Activated T-helper 17 cell treated with anti-CD3 and anti-CD28 coated beads, Interleukin-2, amount 50 U/mL, for 72 hours (primary cell): ENCODE results near the gene ATG5. TPM values are rescaled to one million over a fixed set of nuclear protein-coding genes. Genes with fewer than 3 reads are reported as not detected.
A peak's percentile ranks its signal among the peaks of the same experiment; 100 is the strongest.

Source experiments
- ATAC-seq: fragments of 150-1000 bp; cut with Tn5 transposase; replicated peaks from 2 replicates; pipeline ENCODE4 v1.10.0; 2021; ENCODE audit warnings: mild to moderate bottlenecking, moderate library complexity
- H3K27ac Mint-ChIP-seq: one replicate; pipeline ENCODE4 v1.8.0; 2022; ENCODE audit warnings: mixed read lengths
- H3K27me3 Mint-ChIP-seq: one replicate; pipeline ENCODE4 v1.8.0; 2022; ENCODE audit warnings: mixed read lengths
- H3K36me3 Mint-ChIP-seq: one replicate; pipeline ENCODE4 v1.8.0; 2022; ENCODE audit warnings: low read depth, mild to moderate bottlenecking, mixed read lengths
- H3K4me1 Mint-ChIP-seq: one replicate; pipeline ENCODE4 v1.8.0; 2022; ENCODE audit warnings: mixed read lengths
- H3K4me3 Mint-ChIP-seq: one replicate; pipeline ENCODE4 v1.8.0; 2022; ENCODE audit warnings: mild to moderate bottlenecking, mixed read lengths
- H3K9me3 Mint-ChIP-seq: one replicate; pipeline ENCODE4 v1.8.0; 2022; ENCODE audit warnings: mixed read lengths
- total RNA-seq, 2 donors: library from RNA; stranded (reverse); gene quantifications; one replicate each; pipeline ENCODE4 v1.2.3, GENCODE V29; 2022

The ATG5 gene
- total RNA-seq, 2 donors from 2014 or later: 24.3 to 47.4 TPM

DNA sequence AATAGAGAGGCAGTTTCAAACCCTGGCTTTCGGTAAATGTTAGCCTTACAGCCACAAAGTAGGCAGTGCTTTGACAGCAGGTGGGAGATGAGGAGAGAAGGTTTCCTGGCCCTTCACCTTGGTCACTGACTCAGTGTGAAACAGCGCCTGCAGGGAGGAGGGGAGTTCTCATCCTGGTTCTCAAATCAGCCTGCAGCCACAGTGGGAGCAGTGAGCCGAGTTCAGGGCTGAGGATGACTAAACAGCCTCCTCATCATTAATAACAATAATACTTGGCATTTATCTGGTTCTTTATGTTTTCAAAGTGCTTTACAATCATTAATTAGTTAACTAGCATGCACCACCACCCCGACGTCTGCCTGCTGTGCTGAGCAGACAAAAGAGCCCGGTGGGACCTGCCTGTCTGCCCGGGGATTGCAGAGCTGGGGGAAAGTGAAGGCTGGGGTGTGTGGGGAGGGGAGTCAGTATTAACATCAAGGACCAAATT, 179.8 kb downstream of the ATG5 start:
- peak; percentile 64 for ATAC-seq

DNA sequence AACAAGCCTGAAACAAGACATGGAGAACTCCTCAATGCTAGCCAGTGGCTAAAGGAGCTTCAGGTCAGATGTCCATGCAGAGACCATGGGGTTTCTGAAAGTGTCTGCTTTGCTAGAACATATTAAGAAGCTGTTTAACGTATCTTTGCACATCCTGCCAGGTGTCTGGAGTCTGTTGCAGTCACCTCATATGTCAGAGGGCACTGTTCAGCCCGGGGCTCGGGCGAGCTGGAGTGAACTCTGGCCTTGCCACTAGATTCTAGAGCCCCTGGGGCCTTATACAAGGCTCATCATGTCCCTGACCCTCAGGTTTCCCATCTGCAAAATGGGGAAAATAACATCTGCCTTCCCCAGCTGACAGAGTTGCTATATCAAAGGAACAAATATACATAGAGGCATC, 180.4 kb downstream of the ATG5 start:
- Mint-ChIP-seq H3K4me1 (peaks cover 46% of the 10 kb centered on the region), H3K36me3 (no peaks in the 10 kb centered on the region), H3K9me3 (no peaks in the 10 kb centered on the region), H3K27me3 (no peaks in the 10 kb centered on the region), H3K4me3 (peak overlapping the region; percentile 47), H3K27ac (no peak overlapping the region)
- ATAC-seq: no peak

More for the DNA sequence above, 179.8 kb downstream of the ATG5 start:
- Mint-ChIP-seq H3K9me3 (no peaks in the 10 kb centered on the region), H3K4me1 (peaks cover 46% of the 10 kb centered on the region), H3K27me3 (no peaks in the 10 kb centered on the region), H3K4me3 (peak overlapping the region; percentile 47), H3K27ac (no peak overlapping the region), H3K36me3 (no peaks in the 10 kb centered on the region)

DNA sequence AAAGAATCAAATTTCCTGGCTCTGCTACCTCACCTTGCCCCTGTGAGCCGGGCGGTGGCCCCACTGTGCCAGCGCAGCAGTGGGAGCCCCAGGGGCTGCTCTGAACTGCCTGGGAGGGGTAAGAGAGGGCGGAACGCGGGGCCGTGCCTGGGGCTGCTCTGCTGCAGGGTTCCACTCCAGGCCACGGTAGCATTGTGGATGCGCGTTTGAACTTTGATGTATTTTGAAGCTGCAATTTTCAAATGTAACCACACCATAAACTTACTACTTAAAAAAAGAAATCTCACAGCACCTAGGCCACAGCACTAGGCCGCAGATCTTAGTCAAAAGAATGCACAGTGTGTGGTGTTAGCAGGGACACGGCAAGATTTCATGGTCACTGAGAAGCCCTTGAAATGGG, 181.9 kb downstream of the ATG5 start:
- no peak overlapping the region for H3K4me3 Mint-ChIP-seq
- H3K27ac Mint-ChIP-seq: no peak overlapping the region
- no peaks in the 10 kb centered on the region for H3K36me3 Mint-ChIP-seq
- H3K9me3 Mint-ChIP-seq: no peaks in the 10 kb centered on the region
- ATAC-seq: no peak
- H3K27me3 Mint-ChIP-seq: no peaks in the 10 kb centered on the region
- peaks cover 35% of the 10 kb centered on the region for H3K4me1 Mint-ChIP-seq

DNA sequence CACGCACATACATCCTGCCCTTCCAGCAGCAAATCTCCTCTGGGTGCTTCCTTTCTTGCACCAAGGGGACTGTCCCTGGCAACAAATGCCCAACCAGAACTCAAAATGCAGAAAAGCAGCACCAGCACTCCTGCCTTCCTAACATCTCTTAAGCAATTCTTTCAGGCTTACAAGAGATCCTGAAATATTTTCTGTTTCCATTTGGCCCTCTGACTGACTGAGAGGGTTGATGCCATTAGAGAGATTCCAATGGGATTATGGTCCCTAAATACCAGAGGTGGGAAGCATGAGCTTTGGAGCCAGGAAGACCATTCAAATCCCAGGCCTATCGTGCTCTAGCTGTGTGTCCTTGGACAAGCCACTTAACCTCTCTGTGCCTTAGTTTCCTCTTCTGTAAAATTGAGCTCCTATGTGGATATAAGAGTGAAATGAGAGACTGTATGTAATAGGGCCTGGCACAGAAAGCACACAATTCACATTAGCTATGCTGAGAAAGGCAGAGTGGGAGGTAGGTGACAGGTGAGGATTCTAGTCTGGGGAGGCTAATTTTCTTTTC, 182.6 kb downstream of the ATG5 start:
- no peak overlapping the region for H3K27ac Mint-ChIP-seq

DNA sequence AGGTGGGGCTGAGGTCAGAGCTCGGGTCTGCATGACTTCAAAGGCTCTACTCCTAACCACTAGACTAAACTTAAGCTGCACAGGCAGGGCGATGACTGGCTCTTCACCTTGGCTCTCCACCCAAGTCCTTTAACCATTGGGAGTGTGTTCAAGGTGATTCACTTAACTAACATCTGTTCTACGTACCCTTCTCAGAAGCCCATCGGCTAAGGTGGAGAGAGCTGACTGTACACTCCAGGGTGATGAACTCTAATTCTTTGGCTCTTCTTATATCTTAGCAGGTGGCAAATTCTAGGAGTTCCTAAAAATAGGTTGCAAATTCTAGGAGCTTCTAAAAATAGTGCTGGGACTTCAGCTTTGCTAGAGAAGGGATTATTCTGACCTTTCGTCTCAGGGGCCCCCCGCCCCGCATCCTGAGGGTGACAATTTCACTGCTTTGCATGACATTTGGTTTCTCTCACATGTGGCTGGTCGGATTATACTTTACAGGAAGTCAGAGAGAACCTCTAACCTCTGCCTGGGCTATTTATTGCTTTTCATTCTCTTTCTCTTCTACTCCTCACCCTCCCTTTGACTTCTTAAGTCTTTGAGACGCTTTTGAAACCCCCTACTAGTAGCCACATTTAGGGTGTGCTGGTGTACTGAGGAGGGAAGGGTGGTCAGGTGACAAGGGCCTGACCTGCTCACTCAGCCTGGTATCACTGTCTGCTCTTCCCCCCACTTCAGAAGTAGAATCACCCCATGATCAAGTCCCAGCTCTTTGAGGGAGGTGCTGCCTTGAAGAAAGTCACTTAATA, 183.9 kb downstream of the ATG5 start:
- Mint-ChIP-seq H3K4me3 (peak overlapping the region; percentile 65), H3K9me3 (no peaks in the 10 kb centered on the region), H3K27ac (peak overlapping the region; percentile 75), H3K36me3 (no peaks in the 10 kb centered on the region), H3K27me3 (no peaks in the 10 kb centered on the region), H3K4me1 (peaks cover 33% of the 10 kb centered on the region)
- peak; percentile 89 for ATAC-seq

More for the DNA sequence above, 182.6 kb downstream of the ATG5 start:
- no peaks in the 10 kb centered on the region for H3K27me3 Mint-ChIP-seq
- no peaks in the 10 kb centered on the region for H3K36me3 Mint-ChIP-seq
- H3K4me3 Mint-ChIP-seq: peak overlapping the region; percentile 65
- H3K9me3 Mint-ChIP-seq: no peaks in the 10 kb centered on the region
- ATAC-seq: no peak
- H3K4me1 Mint-ChIP-seq: peaks cover 35% of the 10 kb centered on the region

DNA sequence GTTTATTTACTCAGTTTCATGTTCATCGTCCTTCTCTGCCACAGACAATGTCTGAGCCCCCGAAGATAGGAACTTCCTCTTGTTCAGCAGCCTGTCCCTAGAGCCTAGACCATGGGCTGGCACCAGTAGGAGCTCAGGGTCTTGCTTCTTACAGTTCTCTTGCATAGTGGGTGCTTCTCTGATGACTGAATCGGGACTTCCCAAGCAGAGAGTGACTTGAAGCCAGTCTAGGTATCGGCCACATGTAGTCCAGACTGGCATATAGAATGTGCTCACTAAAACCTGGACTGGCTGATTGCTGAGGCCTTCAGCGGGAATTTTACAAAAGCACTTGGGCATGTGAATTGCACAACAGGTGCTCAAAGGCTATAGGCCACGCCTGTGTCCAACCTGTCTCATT, 187.4 kb downstream of the ATG5 start:
- Mint-ChIP-seq H3K36me3 (no peaks in the 10 kb centered on the region), H3K4me3 (no peak overlapping the region), H3K4me1 (peaks cover 29% of the 10 kb centered on the region), H3K27me3 (no peaks in the 10 kb centered on the region), H3K9me3 (no peaks in the 10 kb centered on the region), H3K27ac (no peak overlapping the region)
- no peak for ATAC-seq

DNA sequence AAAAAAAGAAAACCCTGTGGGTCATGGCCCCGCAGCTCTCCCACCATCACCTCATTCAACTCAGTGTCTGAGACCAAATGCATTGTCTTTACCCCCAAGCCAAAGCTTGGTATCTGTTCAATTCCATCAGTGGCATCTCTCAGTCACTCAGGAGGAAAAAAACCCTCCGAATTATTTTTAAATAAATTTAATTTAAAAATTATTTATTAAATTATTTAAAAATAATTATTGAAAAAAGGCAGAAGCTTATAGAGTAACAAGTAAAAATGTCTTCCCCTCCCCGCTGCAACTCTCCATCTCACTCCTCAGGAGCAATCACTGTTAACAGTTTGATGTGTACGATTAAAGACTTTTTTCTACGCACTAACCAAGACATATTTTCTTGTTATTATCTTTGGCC, 188.7 kb downstream of the ATG5 start:
- H3K4me1 Mint-ChIP-seq: peaks cover 18% of the 10 kb centered on the region
- H3K27me3 Mint-ChIP-seq: no peaks in the 10 kb centered on the region
- no peaks in the 10 kb centered on the region for H3K9me3 Mint-ChIP-seq
- H3K4me3 Mint-ChIP-seq: no peak overlapping the region
- H3K36me3 Mint-ChIP-seq: no peaks in the 10 kb centered on the region
- no peak for ATAC-seq
- H3K27ac Mint-ChIP-seq: no peak overlapping the region

DNA sequence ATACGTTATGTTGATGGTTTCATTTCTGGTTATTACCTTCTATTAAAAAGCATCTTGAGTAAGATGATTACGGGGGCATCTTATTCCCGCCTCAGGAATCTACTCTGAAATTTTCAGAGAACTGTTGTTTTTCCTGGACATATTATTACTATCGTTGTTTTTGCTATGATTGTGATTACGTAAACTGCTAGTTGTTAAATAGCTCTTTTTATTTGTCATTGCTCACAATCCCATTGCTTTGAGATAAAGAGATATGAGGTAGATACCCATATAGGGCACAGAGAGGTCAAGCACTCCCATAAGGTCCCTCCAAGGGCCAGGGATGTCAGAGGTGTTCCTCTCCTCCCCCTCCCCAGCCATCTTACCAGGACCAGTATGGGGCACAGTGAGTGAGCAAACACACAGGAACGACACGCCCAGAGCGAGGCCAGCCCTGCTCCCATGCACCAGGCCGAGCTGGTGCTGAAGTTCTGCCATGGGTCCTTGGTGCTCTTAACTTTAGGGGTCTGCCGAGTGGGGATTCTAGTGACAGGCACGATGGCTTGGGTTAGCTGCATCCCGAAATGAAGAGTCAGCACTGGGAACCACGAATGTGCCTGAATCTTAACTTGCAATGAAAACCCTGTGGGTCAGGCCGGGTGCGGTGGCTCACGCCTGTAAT, 189.5 kb downstream of the ATG5 start:
- Mint-ChIP-seq H3K4me3 (peak overlapping the region; percentile 72), H3K36me3 (no peaks in the 10 kb centered on the region), H3K27me3 (no peaks in the 10 kb centered on the region), H3K9me3 (no peaks in the 10 kb centered on the region), H3K27ac (no peak overlapping the region), H3K4me1 (peaks cover 10% of the 10 kb centered on the region)
- no peak for ATAC-seq

DNA sequence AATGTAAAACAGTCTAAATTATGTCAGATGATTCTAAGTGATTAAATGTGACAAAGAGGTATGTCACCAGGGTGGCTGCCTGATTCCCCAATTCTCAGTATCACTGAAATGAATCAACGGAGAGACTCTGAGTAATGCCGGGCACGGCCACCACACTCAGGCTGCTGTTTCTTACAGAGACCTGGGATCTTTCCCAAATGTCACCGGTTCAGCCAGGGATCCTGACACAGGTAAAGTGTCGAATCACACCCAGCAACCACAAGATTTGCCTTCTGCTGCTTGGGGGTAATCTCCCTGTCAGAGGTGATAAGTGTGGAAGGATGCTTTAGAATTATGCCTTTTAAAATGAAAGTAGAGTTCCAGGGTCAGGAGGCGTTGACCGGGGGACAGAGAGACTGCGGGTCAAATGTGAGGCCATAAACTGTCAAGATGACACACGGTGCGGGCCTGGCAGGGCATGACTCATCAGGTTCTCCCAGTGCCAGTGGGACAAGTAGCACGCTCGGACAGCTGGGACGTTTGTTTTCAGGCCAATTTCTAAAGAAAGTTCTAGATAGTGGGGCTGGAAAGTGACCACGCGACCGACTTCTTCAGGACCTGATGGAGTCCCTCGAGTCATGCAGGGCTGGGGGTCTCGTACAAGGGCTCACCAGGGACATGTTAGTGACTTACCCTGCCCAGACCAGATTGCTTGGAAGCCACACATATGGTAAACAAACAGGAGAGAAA, 190.5 kb downstream of the ATG5 start:
- H3K4me1 Mint-ChIP-seq: peaks cover 15% of the 10 kb centered on the region
- H3K27ac Mint-ChIP-seq: peak overlapping the region; percentile 75
- no peaks in the 10 kb centered on the region for H3K36me3 Mint-ChIP-seq
- no peaks in the 10 kb centered on the region for H3K27me3 Mint-ChIP-seq
- ATAC-seq: peak; percentile 97
- no peaks in the 10 kb centered on the region for H3K9me3 Mint-ChIP-seq
- peak overlapping the region; percentile 72 for H3K4me3 Mint-ChIP-seq

Other genes starting within 250 kb of the ATG5 start
- 100 to 1,000 TPM; 138 to 149 TPM for gene PRDM1, start 239.4 kb downstream of the ATG5 start, total RNA-seq
- gene CRYBG1, start 35.0 kb upstream of the ATG5 start, total RNA-seq: 10 to 100 TPM; 30.6 to 36.4 TPM